Right lobe of liver (tissue), 4 donors: ENCODE measurements around the gene TMEM19.

ENCODE experiments used
- CTCF ChIP-seq, 4 donors: fragments of 200-600 bp in 3 of 4; fragments of 450-650 bp in 1 of 4; IDR thresholded peaks; one replicate each; pipeline versions ENCODE4 v1.5.1 to v1.8.0; 2016 to 2022; ENCODE audit warnings: antibody characterized with exemption in 4 of 4, mild to moderate bottlenecking in 2 of 4
- POLR2A ChIP-seq: fragments of 450-650 bp; IDR thresholded peaks from one replicate; pipeline ENCODE4 v1.6.1; 2017; ENCODE audit warnings: antibody characterized with exemption, mild to moderate bottlenecking
- donor health status: DM: no; HTN: no; CAD: no.
- donor health status: DM: no; HTN: no; CAD: no.
- donor health status: DM: no; HTN: yes; CAD: no.

- TF ChIP-seq POLR2A (no peak), CTCF (IDR thresholded peaks at IDR 0.05) (no peak)
Measured at GRCh38 chr12:71682466-71682865, 3.4 kb upstream of the TMEM19 start.
